C1 segment of cervical spinal cord (tissue), 14 donors: ENCODE results near the gene ZAP70.

Source experiments
- DNase-seq, 14 donors: peaks; one replicate each; lab custom pipeline; 2025; lab: John Stamatoyannopoulos, UW

The ZAP70 gene

DNA sequence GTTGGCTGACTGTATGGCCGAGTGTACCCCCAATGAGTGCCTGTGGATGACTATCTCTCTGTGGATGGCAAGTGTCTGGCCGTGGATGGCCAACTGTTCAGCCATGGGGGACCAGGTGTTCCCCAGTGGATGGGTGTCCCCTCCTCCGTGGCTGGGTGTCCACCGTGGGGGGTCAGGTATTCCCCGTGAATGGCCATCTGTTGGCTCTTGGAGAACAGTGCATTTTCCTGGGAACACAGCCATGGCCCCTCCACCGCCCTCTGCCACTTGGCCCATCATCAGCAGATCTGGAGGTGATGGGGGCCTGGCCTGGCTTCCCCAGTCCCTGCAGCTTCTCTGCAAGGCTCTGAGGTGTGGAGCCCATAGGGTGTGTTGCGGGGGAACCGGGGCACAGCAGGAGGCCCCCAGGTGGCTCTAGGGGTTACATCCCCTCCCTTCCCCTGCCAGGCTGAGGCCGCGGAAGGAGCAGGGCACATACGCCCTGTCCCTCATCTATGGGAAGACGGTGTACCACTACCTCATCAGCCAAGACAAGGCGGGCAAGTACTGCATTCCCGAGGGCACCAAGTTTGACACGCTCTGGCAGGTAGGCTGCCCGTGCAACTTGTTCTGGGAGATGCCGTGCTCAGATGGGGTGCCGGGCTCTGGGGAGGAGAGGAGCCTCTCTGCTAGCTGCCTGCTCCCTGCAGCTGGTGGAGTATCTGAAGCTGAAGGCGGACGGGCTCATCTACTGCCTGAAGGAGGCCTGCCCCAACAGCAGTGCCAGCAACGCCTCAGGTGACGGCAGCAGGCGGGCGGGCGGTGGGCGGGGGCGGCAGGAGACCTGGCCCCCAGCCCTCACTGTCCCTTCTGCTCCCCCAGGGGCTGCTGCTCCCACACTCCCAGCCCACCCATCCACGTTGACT is 19.3 kb downstream of the ZAP70 start:
- no peak for DNase-seq

DNA sequence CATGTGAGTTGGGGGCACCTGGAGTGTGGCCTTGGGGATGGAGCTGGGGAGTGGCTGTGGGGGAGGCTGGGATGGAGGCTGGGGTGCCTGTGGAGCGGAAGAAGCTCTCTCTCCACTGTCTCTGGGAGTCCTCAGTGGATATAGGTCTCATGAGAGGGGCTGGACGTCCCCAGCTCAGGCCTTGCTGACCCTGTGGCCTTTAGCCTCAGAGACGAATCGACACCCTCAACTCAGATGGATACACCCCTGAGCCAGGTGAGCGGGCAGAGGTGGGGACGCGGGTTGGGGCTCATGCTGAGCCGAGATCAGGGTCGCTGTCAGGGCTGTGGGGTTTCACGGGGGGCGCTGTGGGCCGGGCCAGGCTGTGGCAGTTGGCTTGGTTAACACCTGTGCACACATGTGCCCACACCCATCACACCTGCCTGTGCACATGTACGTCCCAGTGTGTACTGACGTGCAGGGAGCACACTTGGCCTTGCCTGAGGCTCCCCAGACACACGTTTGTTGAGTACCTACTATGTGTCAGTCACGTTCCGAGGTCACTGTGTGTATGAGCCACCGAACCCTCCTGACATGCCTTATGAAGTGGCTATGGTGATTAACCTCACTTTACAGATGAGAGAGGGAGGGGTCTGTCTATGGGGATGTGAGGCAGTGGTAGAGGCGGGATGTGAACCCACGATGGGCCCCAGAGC is 20.1 kb downstream of the ZAP70 start:
- no peak for DNase-seq

DNA sequence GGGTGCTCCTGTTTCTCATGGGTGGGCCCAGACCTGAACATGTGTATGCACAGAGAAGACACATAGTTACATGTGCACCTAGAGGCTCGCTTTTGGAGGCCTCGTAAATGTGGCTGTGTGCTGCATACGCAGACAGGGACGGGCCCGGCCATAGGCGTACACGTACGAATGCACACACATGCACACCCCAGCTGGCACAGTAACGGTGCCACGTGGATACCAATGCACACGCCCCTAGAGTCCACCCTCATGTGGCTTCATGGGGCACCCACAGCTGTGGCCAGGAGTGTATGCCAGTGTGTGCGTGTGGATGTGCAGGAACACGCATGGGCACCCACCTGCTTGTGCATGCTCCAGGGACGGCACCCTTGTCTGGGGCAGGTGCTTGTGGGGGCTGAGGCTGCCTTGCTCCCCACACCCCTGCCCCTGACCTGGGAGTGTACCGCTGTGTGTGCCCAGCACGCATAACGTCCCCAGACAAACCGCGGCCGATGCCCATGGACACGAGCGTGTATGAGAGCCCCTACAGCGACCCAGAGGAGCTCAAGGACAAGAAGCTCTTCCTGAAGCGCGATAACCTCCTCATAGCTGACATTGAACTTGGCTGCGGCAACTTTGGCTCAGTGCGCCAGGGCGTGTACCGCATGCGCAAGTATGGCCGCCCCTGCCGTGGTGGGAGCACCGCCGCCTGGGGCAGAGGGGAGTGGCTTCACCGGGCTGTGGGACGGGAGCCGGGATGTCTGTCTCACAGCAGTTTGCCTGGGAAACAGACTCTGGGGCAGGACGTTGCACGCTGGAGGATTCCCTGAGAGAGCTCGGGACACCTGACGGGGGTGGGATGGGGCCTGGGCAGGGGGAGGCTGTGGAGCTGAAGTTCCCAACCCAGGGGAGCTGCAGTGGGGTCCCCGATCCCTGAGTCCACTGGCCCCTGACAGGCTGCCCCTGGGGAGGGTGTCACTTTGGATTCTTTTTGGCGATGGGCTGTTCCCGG is 21.0 kb downstream of the ZAP70 start:
- DNase-seq = no peak

DNA sequence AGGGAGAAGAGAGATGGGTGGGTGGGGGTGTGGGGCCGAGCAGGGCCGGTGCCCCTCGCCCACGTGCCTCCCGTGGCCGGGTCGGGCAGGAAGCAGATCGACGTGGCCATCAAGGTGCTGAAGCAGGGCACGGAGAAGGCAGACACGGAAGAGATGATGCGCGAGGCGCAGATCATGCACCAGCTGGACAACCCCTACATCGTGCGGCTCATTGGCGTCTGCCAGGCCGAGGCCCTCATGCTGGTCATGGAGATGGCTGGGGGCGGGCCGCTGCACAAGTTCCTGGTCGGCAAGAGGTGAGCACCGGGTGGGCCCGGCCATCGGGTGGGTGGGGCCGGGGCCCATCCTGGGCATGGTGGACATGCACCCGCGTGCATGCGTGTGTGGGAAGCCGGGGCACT is 21.8 kb downstream of the ZAP70 start:
- DNase-seq = no peak

DNA sequence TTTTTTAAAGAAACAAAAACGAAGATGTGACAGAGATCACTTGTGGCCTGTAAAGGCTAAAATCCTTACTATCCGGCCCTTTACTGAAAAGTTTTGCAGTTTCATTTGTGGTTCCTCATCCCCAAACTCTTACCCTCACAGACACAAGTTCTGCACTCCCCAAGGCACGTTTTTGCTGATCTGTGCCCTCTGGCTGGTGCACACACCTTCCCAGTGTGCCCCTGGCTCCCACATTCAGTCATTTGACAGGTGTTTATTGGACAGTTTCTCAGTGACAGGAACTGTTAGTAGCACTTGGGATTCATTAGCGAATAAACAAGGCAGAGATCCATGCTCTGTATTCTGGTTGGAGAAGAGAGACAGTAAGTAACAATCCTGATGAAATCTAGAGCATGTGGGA is 22.8 kb downstream of the ZAP70 start:
- no peak for DNase-seq

DNA sequence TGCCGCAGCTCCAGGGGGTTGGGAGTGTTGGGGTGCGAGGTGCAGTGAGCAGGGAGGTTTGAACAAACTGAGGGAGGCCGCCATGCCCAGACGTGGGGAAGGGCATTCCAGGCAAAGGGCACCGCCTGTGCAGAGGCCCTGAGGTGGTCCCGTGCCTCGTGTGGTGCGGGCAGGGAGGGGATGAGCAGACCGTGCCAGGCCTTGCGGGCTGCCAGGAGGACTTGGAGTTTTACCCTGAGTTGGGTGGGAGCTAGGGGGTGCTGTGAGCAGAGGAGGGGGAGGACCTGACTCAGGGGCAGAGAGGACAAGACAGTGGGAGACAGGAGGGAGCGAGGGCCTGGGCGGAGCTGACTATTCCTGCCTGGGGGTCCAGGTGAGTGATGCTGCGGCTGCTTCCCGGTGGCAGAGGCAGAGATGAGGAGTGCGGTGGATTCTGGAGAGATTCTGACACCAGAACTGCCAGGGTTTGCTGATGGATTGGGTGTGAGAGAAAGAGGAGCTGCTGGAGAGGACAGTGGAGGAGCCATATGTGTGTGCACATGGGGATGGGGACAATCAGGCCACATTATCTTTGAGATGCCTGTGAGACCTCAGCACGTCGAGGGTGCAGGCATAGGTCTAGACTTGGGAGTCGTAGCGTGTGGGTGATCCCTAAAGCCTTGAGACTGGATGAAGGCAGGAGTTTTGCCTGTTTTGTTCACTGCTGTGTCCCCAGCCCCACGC is 23.4 kb downstream of the ZAP70 start:
- DNase-seq = no peak

DNA sequence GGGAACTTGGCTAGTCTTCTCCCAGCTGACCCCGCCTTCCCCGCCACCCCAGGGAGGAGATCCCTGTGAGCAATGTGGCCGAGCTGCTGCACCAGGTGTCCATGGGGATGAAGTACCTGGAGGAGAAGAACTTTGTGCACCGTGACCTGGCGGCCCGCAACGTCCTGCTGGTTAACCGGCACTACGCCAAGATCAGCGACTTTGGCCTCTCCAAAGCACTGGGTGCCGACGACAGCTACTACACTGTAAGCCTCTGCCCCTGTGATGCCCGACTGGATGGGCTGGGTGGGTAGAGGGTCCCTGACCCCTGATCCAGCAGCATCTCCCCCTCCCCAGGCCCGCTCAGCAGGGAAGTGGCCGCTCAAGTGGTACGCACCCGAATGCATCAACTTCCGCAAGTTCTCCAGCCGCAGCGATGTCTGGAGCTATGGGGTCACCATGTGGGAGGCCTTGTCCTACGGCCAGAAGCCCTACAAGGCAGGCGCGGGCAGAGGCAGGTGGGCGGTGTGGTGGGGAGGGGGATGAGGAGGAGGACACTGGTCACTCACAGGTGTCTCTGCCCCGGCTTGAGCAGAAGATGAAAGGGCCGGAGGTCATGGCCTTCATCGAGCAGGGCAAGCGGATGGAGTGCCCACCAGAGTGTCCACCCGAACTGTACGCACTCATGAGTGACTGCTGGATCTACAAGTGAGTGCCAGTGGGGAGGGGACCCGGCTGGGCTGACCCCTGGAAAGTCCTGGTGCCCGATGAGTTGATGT is 24.2 kb downstream of the ZAP70 start:
- DNase-seq = no peak

DNA sequence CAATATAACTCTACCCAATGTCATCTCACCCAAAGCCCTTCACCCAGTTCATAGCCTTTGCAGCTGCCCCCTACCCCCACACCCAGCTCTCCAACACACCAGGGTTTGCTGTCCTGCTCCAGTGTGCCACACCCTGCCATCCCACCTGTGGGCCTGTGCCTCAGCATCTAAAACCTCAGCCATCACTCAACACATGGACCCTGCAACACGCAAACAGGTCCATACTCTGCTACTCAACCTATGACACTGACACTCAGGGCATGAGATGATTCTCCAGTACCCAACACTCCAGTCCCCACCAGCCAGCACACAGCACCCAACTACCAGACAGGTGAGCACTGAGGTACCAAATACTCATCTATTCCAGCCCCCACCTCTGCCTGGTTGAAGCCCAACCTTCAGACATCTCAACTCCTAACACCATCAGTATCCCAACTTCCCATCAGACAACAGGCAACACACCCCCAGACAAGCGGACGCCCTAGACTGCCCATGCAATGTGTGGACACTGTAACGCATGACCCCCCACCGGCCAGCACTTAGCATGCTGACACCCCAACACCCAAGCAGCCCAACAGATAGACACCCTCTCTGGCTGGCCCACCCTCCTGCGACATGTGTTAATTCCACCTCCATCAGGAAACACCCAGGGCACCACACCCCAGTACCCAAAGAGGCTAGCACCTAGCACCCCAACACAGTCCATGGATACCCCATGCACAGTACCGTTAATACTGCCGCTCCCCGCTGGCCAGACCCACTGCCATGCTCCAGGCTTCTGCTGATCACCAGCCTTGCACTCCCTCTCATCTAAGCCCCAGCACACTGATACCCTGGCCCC is 25.0 kb downstream of the ZAP70 start:
- DNase-seq = no peak

DNA sequence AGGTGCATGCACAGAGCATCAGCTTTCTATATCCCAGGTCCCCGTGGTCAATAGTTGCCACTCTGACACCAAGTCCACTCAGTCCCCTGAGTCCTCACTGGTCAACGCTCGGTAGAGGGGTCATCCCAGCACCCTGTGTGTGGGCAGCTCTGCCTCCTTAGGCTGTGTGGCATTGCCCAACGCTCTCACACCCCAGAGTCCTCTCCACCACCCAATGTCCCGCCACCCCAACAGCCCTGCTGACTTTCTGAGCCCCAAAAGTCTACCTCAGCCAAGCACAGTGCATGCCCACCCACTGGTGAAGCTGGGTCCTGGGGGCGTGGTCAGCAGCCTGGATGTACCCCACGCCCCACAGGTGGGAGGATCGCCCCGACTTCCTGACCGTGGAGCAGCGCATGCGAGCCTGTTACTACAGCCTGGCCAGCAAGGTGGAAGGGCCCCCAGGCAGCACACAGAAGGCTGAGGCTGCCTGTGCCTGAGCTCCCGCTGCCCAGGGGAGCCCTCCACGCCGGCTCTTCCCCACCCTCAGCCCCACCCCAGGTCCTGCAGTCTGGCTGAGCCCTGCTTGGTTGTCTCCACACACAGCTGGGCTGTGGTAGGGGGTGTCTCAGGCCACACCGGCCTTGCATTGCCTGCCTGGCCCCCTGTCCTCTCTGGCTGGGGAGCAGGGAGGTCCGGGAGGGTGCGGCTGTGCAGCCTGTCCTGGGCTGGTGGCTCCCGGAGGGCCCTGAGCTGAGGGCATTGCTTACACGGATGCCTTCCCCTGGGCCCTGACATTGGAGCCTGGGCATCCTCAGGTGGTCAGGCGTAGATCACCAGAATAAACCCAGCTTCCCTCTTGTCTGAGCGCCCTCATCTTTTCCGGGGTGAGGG is 25.9 kb downstream of the ZAP70 start:
- no peak for DNase-seq

DNA sequence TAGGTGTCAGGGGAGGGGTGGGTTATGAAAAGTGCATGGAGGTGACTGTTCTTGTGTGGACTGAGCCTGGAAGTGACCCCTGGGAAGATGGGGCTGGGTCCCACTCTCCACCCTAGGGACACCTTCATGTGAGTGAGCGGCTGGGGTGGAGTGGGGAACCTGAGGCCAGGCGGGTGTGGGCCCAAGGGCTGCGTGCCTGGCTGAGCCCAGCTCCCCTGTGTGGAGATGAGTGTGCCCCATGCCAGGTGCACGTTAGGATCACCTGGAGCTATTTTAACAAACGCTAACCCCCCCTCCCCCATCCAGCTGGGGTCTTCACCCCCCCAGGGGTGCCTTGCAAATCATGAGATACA is 26.5 kb downstream of the ZAP70 start:
- DNase-seq = no peak

DNA sequence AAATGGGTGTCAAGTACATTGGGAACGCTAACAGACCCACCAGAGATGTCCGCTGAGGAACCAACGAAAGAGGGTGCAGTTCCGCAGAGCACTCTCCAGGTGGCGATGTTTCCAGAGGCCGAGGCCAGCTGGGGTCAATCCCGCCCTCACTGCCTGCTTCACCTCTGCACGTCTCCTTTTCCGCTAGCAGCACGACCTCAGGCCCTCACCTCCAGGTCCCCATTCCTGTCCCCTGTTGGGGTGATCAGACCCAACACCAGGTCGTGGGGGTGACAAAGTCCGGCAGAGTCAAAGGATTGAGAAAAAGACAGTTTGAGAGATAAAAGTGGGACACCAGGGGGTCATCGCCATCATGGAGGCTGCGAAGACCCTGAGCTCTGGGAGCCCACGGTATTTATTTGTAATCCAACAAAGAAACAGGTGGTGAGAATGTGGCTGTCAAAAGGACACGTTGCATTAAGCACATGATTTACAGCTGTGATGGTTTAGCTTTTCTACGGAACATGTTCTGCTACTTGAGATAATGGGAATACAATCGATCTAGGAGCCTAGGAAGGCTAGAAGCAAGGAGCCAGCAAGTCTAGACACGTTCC is 27.3 kb downstream of the ZAP70 start:
- peak in 2 of 14 donors; percentile 3 to 19 for DNase-seq

DNA sequence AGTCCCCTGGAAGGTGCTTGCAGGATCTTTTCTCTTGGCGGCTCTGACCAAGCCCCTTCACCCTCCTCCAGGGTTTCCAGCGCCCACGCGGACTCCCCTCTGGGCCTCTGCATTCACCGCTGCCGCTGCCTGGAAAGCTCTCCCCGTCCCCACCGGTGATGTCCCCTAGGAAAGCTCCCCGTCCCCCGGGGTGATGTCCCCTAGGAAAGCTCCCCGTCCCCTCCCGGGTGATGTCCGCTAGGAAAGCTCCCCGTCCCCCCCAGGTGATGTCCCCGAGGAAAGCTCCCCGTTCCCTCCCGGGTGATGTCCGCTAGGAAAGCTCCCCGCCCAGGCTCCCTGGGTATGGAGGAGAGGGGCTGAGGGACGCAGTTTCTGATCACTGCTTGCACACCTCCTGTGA is 27.9 kb downstream of the ZAP70 start:
- no peak for DNase-seq

DNA sequence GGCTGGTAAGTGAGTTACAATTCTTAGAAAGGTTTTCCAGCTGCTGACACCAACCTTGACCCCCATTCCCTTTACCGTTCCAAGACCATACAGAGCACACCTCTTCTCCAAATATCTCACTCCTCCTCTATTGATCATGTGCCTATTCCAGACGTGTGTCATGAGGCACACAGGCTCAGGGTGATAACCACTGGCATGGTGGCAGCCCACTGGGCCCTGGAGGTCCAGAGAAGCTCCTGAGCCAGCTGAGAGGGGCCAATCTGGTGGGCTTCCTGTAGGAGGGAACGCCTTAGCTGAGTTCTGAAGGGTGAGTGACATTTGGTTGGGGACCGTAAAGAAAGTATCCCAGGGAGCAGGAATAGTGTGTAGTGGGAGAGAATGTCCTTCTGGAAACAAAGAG is 28.3 kb downstream of the ZAP70 start:
- DNase-seq = no peak

DNA sequence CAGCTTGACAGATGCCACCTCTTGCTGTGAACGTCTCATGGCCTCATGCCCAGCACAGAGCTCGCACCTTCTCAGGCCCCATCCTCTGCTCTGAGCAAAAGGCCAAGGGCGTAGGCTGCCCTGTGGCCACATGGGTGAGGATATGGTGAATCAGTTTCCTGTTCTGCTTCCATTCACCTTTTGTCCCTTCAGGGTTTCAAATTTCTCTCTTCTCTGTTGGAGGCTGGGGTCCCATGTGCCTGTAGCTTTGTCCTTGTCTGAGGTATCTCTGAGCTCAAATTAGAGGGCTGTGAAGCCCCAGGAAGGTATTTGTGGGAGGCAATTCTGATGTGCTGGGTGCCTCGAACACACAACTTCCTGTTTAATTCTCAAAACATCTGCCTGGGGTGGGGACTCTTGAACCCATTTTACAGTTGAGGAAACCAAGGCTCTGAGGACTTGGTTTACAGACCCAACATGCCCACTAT is 29.0 kb downstream of the ZAP70 start:
- DNase-seq = no peak

DNA sequence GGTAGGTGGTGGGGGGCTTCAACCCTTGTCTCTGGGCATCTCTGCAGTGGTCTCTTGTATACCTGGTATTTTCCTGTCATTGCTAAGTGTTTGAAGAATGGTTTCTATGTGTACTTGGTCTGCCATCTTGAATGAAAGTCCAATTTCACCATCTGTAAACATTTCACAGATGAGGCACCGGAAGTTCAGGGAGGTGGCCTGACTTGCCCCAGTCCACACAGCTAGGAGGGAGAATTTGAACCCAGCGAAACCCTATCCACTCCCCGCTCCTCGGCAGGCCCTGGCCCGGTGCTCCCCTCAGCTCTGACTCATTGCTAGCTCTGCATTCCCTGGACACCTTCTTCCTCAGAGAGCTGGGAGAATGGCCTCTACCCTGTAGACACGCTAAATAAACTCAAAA is 30.5 kb downstream of the ZAP70 start:
- no peak for DNase-seq

DNA sequence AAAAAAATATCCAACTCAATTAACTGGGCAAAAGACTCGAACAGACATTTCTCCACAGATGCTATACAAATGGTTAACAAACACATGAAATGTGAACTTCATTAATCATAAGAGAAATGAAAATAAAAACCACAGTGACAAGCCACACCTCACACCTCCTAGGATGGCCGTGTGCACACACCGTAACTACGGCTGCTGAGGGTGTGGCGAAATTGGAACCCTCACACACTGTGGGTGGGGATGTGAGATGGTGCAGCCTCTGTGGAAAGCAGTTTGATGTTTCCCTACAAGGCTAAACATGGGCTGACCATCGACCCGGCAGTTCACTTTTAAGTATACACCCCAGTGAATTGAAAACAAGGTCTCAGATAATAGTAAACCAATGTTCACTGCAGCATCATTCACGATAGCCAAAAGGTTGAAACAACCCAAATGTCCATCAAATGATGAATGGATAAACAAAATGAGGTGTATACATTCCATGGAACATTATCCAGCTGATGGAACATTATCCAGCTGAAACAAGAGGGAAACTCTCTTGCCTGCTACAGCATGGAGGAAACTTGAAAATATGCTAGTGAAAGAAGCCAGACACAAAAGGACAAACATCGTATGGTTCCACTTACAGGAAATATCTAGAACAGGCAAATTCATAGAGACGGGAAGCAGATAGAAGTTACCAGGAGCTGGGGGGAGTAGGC is 32.2 kb downstream of the ZAP70 start:
- no peak for DNase-seq

DNA sequence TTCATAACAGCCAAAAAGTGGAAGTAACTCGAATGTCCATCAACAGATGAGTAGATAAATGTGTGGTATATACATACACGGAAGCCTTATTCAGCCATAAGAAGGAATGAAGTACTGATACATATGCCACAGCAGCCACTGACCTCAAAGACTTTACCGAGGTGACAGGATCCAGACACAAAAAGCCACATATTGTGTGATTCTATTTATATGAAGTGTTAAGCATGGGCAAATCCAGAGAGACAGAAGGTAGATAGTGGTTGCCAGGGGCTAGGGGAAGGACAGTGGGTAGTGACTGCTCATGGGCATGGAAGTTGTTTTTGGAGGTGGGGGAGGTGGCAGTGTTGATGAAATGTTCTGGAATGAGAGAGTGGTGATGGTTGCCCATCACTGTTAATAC is 33.9 kb downstream of the ZAP70 start:
- DNase-seq = peak in 1 of 14 donors; percentile 89
